ENCODE measurements around the gene PPP1R7.

Gene PPP1R7

GRCh38 chr2:241157841-241158545 lies 7.7 kb downstream of the PPP1R7 start:
- Histone ChIP-seq H3K79me2 (ENCODE audit: insufficient read depth, low read length) (peaks cover 7% of the 10 kb centered on the region), H4K20me1 (ENCODE audit: insufficient read depth, low read length) (peaks cover 9% of the 10 kb centered on the region; the same call in 1 of the 2 replicates), H3K4me1 (ENCODE audit: insufficient read depth, low read length) (no peaks in the 10 kb centered on the region), H3K9ac (ENCODE audit: low read depth, low read length) (no peak overlapping the region), H3K27me3 (ENCODE audit: insufficient read depth, low read length, poor library complexity) (no peaks in the 10 kb centered on the region), H3K27ac (ENCODE audit: low read length) (no peak overlapping the region), H3K4me3 (ENCODE audit: low read depth in 1 of 2, low read length in 2 of 2) (no peak overlapping the region), H3K36me3 (ENCODE audit: insufficient read depth, low read length) (peaks cover 70% of the 10 kb centered on the region), H3K4me2 (ENCODE audit: insufficient read depth, low read length) (no peak overlapping the region), H3K9me3 (ENCODE audit: insufficient read depth, low read length, severe bottlenecking) (no peaks in the 10 kb centered on the region), H2AFZ (ENCODE audit: low read depth, low read length) (no peak overlapping the region)
- no peak for TF ChIP-seq EZH2 (IDR thresholded peaks at IDR 0.05; ENCODE audit: borderline replicate concordance, low read depth, low read length, severe bottlenecking)
- TF ChIP-seq CTCF (IDR thresholded peaks at IDR 0.05; ENCODE audit: borderline replicate concordance, extremely low read depth, low read length, poor library complexity, severe bottlenecking): no peak
- DNase-seq (no peak), ATAC-seq (ENCODE audit: insufficient read depth, low read depth) (no peak)

GRCh38 chr2:241158546-241158900 lies 8.3 kb downstream of the PPP1R7 start:
- Histone ChIP-seq H3K27ac (ENCODE audit: low read length) (no peak overlapping the region), H3K4me2 (ENCODE audit: insufficient read depth, low read length) (no peak overlapping the region), H3K4me3 (ENCODE audit: low read depth in 1 of 2, low read length in 2 of 2) (no peak overlapping the region), H4K20me1 (ENCODE audit: insufficient read depth, low read length) (peaks cover 4% of the 10 kb centered on the region; the same call in 1 of the 2 replicates), H3K36me3 (ENCODE audit: insufficient read depth, low read length) (peaks cover 70% of the 10 kb centered on the region), H2AFZ (ENCODE audit: low read depth, low read length) (no peak overlapping the region), H3K9ac (ENCODE audit: low read depth, low read length) (no peak overlapping the region), H3K4me1 (ENCODE audit: insufficient read depth, low read length) (no peaks in the 10 kb centered on the region), H3K79me2 (ENCODE audit: insufficient read depth, low read length) (0 out of 2 replicates have a peak, but pooled peaks cover 2% of the 10 kb centered on the region), H3K27me3 (ENCODE audit: insufficient read depth, low read length, poor library complexity) (no peaks in the 10 kb centered on the region), H3K9me3 (ENCODE audit: insufficient read depth, low read length, severe bottlenecking) (no peaks in the 10 kb centered on the region)
- DNase-seq: no peak
- ATAC-seq (ENCODE audit: insufficient read depth, low read depth): no peak
- TF ChIP-seq CTCF (IDR thresholded peaks at IDR 0.05; ENCODE audit: borderline replicate concordance, extremely low read depth, low read length, poor library complexity, severe bottlenecking) (no peak), EZH2 (IDR thresholded peaks at IDR 0.05; ENCODE audit: borderline replicate concordance, low read depth, low read length, severe bottlenecking) (no peak)

- no peaks in the 10 kb centered on the region for H3K4me1 ChIP-seq (ENCODE audit: insufficient read depth, low read length)
- ATAC-seq (ENCODE audit: insufficient read depth, low read depth) (no peak), DNase-seq (no peak)
- H3K4me3 ChIP-seq (ENCODE audit: low read depth in 1 of 2, low read length in 2 of 2): no peak overlapping the region
- H3K27ac ChIP-seq (ENCODE audit: low read length): no peak overlapping the region
- no peaks in the 10 kb centered on the region for H3K27me3 ChIP-seq (ENCODE audit: insufficient read depth, low read length, poor library complexity)
- no peak overlapping the region for H3K9ac ChIP-seq (ENCODE audit: low read depth, low read length)
- peaks cover 4% of the 10 kb centered on the region; the same call in 1 of the 2 replicates for H4K20me1 ChIP-seq (ENCODE audit: insufficient read depth, low read length)
- peaks cover 74% of the 10 kb centered on the region for H3K36me3 ChIP-seq (ENCODE audit: insufficient read depth, low read length)
- no peaks in the 10 kb centered on the region for H3K79me2 ChIP-seq (ENCODE audit: insufficient read depth, low read length)
- TF ChIP-seq CTCF (IDR thresholded peaks at IDR 0.05; ENCODE audit: borderline replicate concordance, extremely low read depth, low read length, poor library complexity, severe bottlenecking) (no peak), EZH2 (IDR thresholded peaks at IDR 0.05; ENCODE audit: borderline replicate concordance, low read depth, low read length, severe bottlenecking) (no peak)
- H3K9me3 ChIP-seq (ENCODE audit: insufficient read depth, low read length, severe bottlenecking): no peaks in the 10 kb centered on the region
- no peak overlapping the region for H2AFZ ChIP-seq (ENCODE audit: low read depth, low read length)
- no peak overlapping the region for H3K4me2 ChIP-seq (ENCODE audit: insufficient read depth, low read length)
Observed at GRCh38 chr2:241159116-241159515, 8.8 kb downstream of the PPP1R7 start.

All from DND-41 (cell line).